Activated naive CD4-positive, alpha-beta T cell treated with anti-CD3 and anti-CD28 coated beads, Interleukin-2, amount 50 U/mL, for 16 hours (primary cell): ENCODE measurements around the gene RSPH1.

ENCODE experiments used
- DNase-seq: peaks from one replicate; pipeline ENCODE4 v3.0.0-alpha.2; 2020

The RSPH1 gene

DNA sequence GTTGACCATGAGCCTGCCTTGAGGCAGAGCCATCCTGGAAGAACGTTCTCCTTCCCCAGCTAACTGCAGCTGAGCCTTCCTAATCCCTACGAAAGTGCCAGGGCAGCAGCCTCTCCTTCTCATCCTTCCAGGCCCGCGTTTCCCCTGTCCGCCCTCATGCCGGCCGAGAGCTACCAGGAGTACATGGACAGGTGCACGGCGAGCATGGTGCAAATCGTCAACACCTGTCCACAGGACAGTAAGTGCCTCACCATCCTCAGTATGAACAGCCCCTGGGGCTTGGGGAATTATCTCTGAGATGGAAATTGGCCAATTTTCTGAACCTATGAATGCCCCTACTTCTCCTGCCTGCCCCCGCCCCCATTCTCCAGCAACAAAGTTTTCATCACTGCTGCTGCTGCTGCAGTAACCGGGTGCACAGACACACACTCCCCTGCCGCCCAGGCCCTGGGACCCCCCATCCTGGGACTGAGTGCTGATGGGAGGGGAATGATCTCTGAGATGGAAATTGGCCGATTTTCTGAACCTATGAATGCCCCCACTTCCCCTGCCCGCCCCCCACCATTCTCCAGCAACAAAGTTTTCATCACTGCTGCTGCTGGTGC, 52.7 kb downstream of the RSPH1 start:
- no peak for DNase-seq

DNA sequence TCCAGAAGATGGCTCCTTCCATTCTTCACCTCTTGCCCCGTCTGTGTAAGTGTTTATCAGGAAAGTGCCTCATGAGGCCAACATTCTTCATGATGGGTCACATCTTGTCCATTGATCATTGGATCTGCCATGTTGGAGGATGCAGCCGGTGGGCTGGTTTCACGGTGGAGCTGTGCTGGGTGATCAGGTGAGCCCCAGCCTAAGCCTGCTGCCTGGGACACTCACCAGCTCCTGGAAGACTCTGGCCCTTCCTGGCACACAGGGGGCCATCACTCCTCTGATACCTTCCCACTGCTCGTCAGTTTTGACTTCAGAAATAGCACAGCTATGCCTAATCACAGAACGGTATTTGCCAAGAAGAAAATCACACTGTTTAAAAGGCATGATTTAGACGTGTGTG, 54.1 kb downstream of the RSPH1 start:
- DNase-seq, result no peak

- DNase-seq, result no peak
Observed at GRCh38 chr21:42440187-42440792, 55.7 kb downstream of the RSPH1 start.

- DNase-seq, result no peak
Observed at GRCh38 chr21:42439284-42440186, 56.5 kb downstream of the RSPH1 start.

DNA sequence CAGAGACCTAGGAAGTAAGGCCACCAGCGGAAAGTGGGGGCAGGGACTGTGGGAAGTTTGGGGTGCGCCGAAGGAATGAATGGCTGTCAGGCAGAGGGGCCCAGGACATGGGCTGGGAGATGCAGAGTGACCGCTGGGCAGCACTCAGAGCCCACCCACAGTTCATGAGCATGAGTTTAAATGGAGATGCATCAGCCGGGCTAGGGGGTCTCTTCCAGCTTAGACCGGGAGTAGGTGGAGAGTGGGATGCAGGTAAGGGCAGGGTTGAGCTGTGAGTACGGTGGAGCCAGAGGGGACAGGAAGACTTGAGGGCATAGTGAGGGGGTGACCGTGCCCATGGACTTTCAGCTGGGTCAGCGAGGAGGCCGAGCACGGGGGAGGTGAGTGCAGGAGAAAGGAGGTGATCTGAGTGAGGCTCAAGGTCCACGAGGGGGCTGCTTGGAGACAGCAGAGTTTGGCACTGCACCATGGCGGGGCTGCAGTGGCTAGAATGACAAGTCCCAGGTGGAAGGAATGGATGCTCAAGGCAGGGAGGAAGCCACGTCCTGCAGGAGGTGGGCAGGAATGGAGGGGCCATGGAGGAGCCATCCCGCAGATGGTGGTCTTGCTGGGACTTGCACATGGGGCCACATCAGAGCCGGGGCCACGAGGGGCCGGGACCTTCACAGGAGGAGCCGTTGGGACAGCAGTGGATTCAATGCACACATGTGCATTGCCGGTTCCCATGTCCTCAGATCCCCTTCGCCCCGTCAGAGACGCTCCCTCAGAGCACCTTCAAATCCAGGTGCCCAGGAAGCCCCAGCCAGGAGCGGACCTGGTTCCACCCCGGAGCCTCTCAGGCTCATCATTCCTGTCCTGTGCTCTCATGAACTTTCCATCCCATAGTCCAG, 57.5 kb downstream of the RSPH1 start:
- DNase-seq, result no peak

- no peak for DNase-seq
Observed at GRCh38 chr21:42437786-42438185, 58.2 kb downstream of the RSPH1 start.

- no peak for DNase-seq
Observed at GRCh38 chr21:42436914-42437313, 59.1 kb downstream of the RSPH1 start.

DNA sequence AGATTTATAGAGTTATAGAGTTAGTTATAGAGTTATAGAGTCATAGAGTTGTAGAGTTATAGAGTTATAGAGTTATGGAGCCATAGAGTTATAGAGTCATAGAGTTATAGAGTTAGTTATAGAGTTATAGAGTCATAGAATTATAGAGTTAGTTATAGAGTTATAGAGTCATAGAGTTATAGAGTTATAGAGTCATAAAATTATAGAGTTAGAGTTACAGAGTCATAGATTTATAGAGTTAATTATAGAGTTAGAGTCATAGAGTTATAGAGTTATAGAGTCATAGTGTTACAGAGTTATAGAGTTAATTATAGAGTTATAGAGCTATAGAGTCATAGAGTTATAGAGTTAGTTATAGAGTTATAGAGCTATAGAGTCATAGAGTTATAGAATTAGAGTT, 60.2 kb downstream of the RSPH1 start:
- DNase-seq, result no peak

DNA sequence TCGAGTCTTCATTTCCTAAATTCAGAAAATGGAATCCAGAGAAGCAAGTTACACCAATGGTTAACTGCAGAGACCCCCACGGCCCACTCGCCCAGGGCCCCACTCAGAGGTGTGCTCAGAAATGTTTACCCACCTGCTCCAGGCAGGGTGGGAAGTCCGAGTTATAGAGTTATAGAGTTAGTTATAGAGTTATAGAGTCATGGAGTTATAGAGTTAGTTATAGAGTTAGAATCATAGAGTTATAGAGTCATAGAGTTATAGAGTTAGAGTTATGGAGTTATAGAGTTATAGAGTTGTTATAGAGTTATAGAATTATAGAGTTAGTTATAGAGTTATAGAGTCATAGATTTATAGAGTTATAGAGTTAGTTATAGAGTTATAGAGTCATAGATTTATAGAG, 60.6 kb downstream of the RSPH1 start:
- no peak for DNase-seq

GRCh38 chr21:42434884-42435283, 61.1 kb downstream of the RSPH1 start:
- no peak for DNase-seq

- no peak for DNase-seq
Observed at GRCh38 chr21:42433946-42434551, 62.0 kb downstream of the RSPH1 start.

- DNase-seq, result no peak
Observed at GRCh38 chr21:42432695-42433094, 63.3 kb downstream of the RSPH1 start.

GRCh38 chr21:42431196-42431595, 64.8 kb downstream of the RSPH1 start:
- no peak for DNase-seq

DNA sequence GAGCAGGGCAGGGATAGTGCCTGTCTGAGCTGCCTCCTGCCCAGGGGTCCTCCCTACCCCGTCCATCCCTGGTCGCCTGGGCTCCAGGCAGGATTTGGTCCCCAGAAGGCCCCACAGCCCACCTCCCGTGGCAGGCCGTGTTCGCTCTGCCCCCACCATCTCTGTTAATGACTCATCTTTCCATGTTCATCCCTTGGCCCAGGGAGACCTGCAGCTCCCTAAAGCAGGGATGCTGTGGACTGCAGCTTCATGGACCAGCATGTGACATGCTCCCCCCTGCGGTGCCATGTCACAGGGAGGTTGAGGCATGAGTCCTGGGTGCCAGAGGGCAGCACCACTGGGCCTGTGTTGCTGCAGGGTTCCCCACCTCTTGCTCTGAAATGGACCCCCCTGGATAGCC, 65.5 kb downstream of the RSPH1 start:
- no peak for DNase-seq

DNA sequence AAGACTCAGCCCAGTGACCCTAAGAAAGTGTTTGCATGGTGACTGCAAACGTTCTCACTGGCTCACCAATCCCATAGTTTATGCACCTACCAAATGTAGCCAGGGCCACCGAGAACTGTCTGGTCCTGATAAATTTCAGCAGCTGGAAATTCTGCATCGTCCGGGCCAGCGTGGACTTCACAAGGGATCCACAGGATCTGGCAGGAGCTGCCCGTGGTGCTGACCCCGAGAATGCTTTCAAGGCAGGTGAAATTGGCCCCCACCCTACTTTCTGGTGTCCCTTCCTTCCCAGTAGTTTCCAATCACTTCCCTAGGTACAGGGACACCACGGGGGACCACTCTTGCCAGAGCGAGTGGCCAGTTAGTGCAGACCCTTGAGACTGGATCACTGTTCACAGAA, 66.2 kb downstream of the RSPH1 start:
- no peak for DNase-seq

DNA sequence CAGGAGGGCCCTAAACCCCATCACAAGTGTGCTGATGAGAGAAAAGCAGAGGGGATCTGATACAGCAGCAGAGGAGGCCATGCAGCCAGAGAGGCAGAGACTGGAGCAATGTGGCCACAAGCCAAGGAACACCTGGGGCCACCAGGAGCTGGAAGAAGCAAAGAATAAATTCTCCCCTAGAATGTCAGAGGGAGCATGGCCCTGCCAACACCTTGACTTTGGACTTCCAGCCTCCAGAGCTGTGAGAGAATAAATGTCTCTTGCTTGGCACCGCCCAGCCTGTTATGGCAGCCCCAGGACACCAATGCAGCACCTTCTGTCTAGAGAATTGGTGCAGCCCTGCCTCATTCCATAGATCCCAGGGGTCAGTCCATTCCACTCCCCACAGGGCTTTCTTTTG, 67.0 kb downstream of the RSPH1 start:
- no peak for DNase-seq

DNA sequence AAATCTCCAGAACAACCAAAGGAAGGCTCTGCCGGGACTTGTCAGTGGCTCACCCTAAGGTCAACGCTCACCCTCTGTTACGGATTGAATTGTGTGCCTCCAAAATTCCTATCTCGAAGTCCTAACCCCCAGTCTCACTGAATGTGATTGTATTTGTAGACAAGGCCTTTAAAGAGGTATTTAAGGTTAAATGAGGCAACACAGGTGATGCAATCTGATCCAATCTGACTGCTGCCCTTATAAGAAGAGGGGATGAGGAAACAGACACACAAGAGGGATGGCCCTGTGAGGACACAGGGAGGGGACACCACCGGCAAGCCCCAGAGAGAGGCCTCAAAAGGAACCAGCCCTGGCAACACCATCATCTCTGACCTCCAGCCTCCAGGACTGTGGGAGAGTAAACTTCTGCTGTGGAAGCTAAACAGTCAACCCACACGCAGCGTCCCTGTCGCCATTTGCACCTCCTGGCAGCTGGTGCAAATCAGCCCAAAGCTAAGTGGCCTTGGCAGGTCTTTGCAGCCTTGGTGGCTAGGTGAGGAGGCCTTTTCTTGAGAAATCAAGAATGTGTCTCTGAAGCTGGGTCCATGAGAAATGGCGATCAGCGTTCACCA, 68.1 kb downstream of the RSPH1 start:
- no peak for DNase-seq

GRCh38 chr21:42426876-42427480, 69.0 kb downstream of the RSPH1 start:
- DNase-seq, result no peak

GRCh38 chr21:42426424-42426823, 69.6 kb downstream of the RSPH1 start:
- no peak for DNase-seq

- DNase-seq, result no peak
Observed at GRCh38 chr21:42425591-42425990, 70.4 kb downstream of the RSPH1 start.

GRCh38 chr21:42424914-42425541, 71.0 kb downstream of the RSPH1 start:
- DNase-seq, result peak; percentile 32
